ENCODE data around the gene RMDN2. TPM values are rescaled to one million over a fixed set of nuclear protein-coding genes. Genes with fewer than 3 reads are reported as not detected.

Gene RMDN2
- polyA plus RNA-seq, 1 experiment, result 3.4 TPM

- ChIA-PET POLR2A (no interaction called here), CTCF (no interaction called here)
- no peak for DNase-seq (ENCODE audit: low read depth)
- Histone ChIP-seq H3K27me3 (ENCODE audit: control insufficient read depth, insufficient read depth, low read length) (peaks cover 5% of the 10 kb centered on the region), H3K4me3 (ENCODE audit: low read depth, low read length) (no peak overlapping the region), H3K36me3 (ENCODE audit: control insufficient read depth, insufficient read depth, low read length) (no peaks in the 10 kb centered on the region)
- no peak for TF ChIP-seq CTCF (IDR thresholded peaks at IDR 0.05; ENCODE audit: insufficient read depth, low read depth, low read length)
These were observed 96.5 kb downstream of the RMDN2 start for GRCh38 chr2:38021589-38021988.

- peaks cover 10% of the 10 kb centered on the region for H3K27me3 ChIP-seq (ENCODE audit: control insufficient read depth, insufficient read depth, low read length)
- no peak for DNase-seq (ENCODE audit: low read depth)
- POLR2A ChIA-PET, result no interaction called here
- no peak for TF ChIP-seq CTCF (IDR thresholded peaks at IDR 0.05; ENCODE audit: insufficient read depth, low read depth, low read length)
- H3K4me3 ChIP-seq (ENCODE audit: low read depth, low read length), result no peak overlapping the region
- CTCF ChIA-PET, result interaction anchor here (0.6 to 2.0 kb wide), 2 partner anchors 11 to 23 kb away, joined by 3 to 8 read pairs; no protein-coding TSS in a partner anchor
- H3K36me3 ChIP-seq (ENCODE audit: control insufficient read depth, insufficient read depth, low read length), result no peaks in the 10 kb centered on the region
These were observed 101.8 kb downstream of the RMDN2 start for GRCh38 chr2:38026846-38027245.

- POLR2A ChIA-PET, result no interaction called here
- Histone ChIP-seq H3K27me3 (ENCODE audit: control insufficient read depth, insufficient read depth, low read length) (peaks cover 5% of the 10 kb centered on the region), H3K36me3 (ENCODE audit: control insufficient read depth, insufficient read depth, low read length) (no peaks in the 10 kb centered on the region), H3K4me3 (ENCODE audit: low read depth, low read length) (no peak overlapping the region)
- no peak for DNase-seq (ENCODE audit: low read depth)
- TF ChIP-seq CTCF (IDR thresholded peaks at IDR 0.05; ENCODE audit: insufficient read depth, low read depth, low read length), result no peak
- CTCF ChIA-PET, result interaction anchor here (0.7 to 2.0 kb wide), 2 partner anchors 9 to 186 kb away, joined by 3 to 8 read pairs; no protein-coding TSS in a partner anchor
These were observed 103.7 kb downstream of the RMDN2 start for GRCh38 chr2:38028829-38029228.

GRCh38 chr2:38029512-38029911, 104.4 kb downstream of the RMDN2 start:
- no peak for TF ChIP-seq CTCF (IDR thresholded peaks at IDR 0.05; ENCODE audit: insufficient read depth, low read depth, low read length)
- DNase-seq (ENCODE audit: low read depth), result no peak
- POLR2A ChIA-PET, result no interaction called here
- Histone ChIP-seq H3K36me3 (ENCODE audit: control insufficient read depth, insufficient read depth, low read length) (no peaks in the 10 kb centered on the region), H3K4me3 (ENCODE audit: low read depth, low read length) (no peak overlapping the region), H3K27me3 (ENCODE audit: control insufficient read depth, insufficient read depth, low read length) (peaks cover 7% of the 10 kb centered on the region)
- CTCF ChIA-PET, result no interaction called here

GRCh38 chr2:38030635-38031355, 105.7 kb downstream of the RMDN2 start:
- no peak for TF ChIP-seq CTCF (IDR thresholded peaks at IDR 0.05; ENCODE audit: insufficient read depth, low read depth, low read length)
- ChIA-PET POLR2A (no interaction called here), CTCF (no interaction called here)
- H3K27me3 ChIP-seq (ENCODE audit: control insufficient read depth, insufficient read depth, low read length), result peaks cover 9% of the 10 kb centered on the region
- DNase-seq (ENCODE audit: low read depth), result no peak
- H3K36me3 ChIP-seq (ENCODE audit: control insufficient read depth, insufficient read depth, low read length), result no peaks in the 10 kb centered on the region
- H3K4me3 ChIP-seq (ENCODE audit: low read depth, low read length), result no peak overlapping the region
